SK-N-SH treated with all-trans-retinoic acid at 6 μM for 48 hours (cell line): Measurements from ENCODE around the gene ADAMTS2.

Source experiments
- ATAC-seq: fragments of 200-7000 bp; cut with Tn5 transposase; 3 replicates; pipeline ENCODE4 v1.9.1; 2020; ENCODE audit warnings: mild to moderate bottlenecking, moderate library complexity
- ARNTL ChIP-seq: fragments of 450-650 bp; formaldehyde crosslinking; IDR thresholded peaks from 2 replicates; pipeline ENCODE4 v1.5.0; 2020; ENCODE audit warnings: low read depth, mild to moderate bottlenecking, moderate library complexity, borderline replicate concordance
- BACH2 ChIP-seq: fragments of 250-450 bp; sonication (Bioruptor Pico); IDR thresholded peaks from 2 replicates; pipeline ENCODE4 v1.9.0; 2021; ENCODE audit warnings: mild to moderate bottlenecking, borderline replicate concordance
- CSDC2 ChIP-seq: fragments of 250-450 bp; sonication (Bioruptor Pico); IDR thresholded peaks from 2 replicates; pipeline ENCODE4 v1.5.0; 2020; ENCODE audit warnings: mild to moderate bottlenecking, moderate library complexity
- ESRRG ChIP-seq: fragments of 250-450 bp; sonication (Bioruptor Pico); IDR thresholded peaks from 2 replicates; pipeline ENCODE4 v1.6.1; 2021; ENCODE audit warnings: mild to moderate bottlenecking
- GLIS3 ChIP-seq: fragments of 250-450 bp; sonication (Bioruptor Pico); IDR thresholded peaks from 2 replicates; pipeline ENCODE4 v1.5.0; 2020; ENCODE audit warnings: mild to moderate bottlenecking, moderate library complexity
- ISL1 ChIP-seq: fragments of 250-450 bp; sonication (Bioruptor Pico); IDR thresholded peaks from 2 replicates; pipeline ENCODE4 v2.1.2; 2022; ENCODE audit warnings: mild to moderate bottlenecking, moderate library complexity
- OSR1 ChIP-seq: fragments of 250-450 bp; sonication (Bioruptor Pico); IDR thresholded peaks from 2 replicates; pipeline ENCODE4 v1.8.0; 2022; ENCODE audit warnings: moderate library complexity, mild to moderate bottlenecking, inconsistent platforms
- PPARA ChIP-seq: fragments of 250-450 bp; sonication (Bioruptor Pico); IDR thresholded peaks from 2 replicates; pipeline ENCODE4 v1.5.0; 2020; ENCODE audit warnings: mild to moderate bottlenecking, borderline replicate concordance
- RARB ChIP-seq: fragments of 250-450 bp; sonication (Bioruptor Pico); IDR thresholded peaks from 2 replicates; pipeline ENCODE4 v1.8.0; 2021; ENCODE audit warnings: mild to moderate bottlenecking, moderate library complexity
- SNAI2 ChIP-seq: fragments of 250-450 bp; sonication (Bioruptor Pico); IDR thresholded peaks from 2 replicates; pipeline ENCODE4 v1.5.0; 2020; ENCODE audit warnings: mild to moderate bottlenecking, moderate library complexity
- TCF4 ChIP-seq: fragments of 250-450 bp; sonication (Bioruptor Pico); IDR thresholded peaks from 2 replicates; pipeline ENCODE4 v1.8.0; 2021; ENCODE audit warnings: mild to moderate bottlenecking, moderate library complexity, borderline replicate concordance
- TOX ChIP-seq: fragments of 250-450 bp; sonication (Bioruptor Pico); IDR thresholded peaks from 2 replicates; pipeline ENCODE4 v1.8.0; 2021; ENCODE audit warnings: mild to moderate bottlenecking, moderate library complexity, borderline replicate concordance
- ZC3H10 ChIP-seq: fragments of 250-450 bp; sonication (Bioruptor Pico); IDR thresholded peaks from 2 replicates; pipeline ENCODE4 v1.5.1; 2021; ENCODE audit warnings: mild to moderate bottlenecking, moderate library complexity
- ZFP3 ChIP-seq: fragments of 250-450 bp; sonication (Bioruptor Pico); IDR thresholded peaks from 2 replicates; pipeline ENCODE4 v1.5.0; 2020; ENCODE audit warnings: mild to moderate bottlenecking, moderate library complexity
- ZFP30 ChIP-seq: fragments of 450-650 bp; formaldehyde crosslinking; IDR thresholded peaks from 2 replicates; pipeline ENCODE4 v1.5.0; 2022; ENCODE audit warnings: mild to moderate bottlenecking, moderate library complexity
- ZNF565 ChIP-seq: fragments of 450-650 bp; formaldehyde crosslinking; conservative IDR thresholded peaks from 2 replicates; pipeline ENCODE4 v1.5.0; 2020; ENCODE audit warnings: low read depth, mild to moderate bottlenecking, moderate library complexity
- ZNF70 ChIP-seq: fragments of 450-650 bp; formaldehyde crosslinking; IDR thresholded peaks from 2 replicates; pipeline ENCODE4 v1.5.0; 2020; ENCODE audit warnings: mild to moderate bottlenecking, moderate library complexity
- ZNF8 ChIP-seq: fragments of 450-650 bp; formaldehyde crosslinking; IDR thresholded peaks from 2 replicates; pipeline ENCODE4 v1.5.0; 2020; ENCODE audit warnings: mild to moderate bottlenecking, moderate library complexity
- TF ChIP-seq, protein P1 (sequence below): fragments of 250-450 bp; sonication (Bioruptor Pico); IDR thresholded peaks from 2 replicates; pipeline ENCODE4 v1.5.1; 2020; ENCODE audit warnings: low read depth, mild to moderate bottlenecking, moderate library complexity
- TF ChIP-seq, protein P2 (sequence below): fragments of 250-450 bp; sonication (Bioruptor Pico); IDR thresholded peaks from 2 replicates; pipeline ENCODE4 v1.5.0; 2020; ENCODE audit warnings: mild to moderate bottlenecking, moderate library complexity
- TF ChIP-seq, protein P3 (sequence below): fragments of 250-450 bp; sonication (Bioruptor Pico); IDR thresholded peaks from 2 replicates; pipeline ENCODE4 v1.8.0; 2021; ENCODE audit warnings: low read depth, mild to moderate bottlenecking, moderate library complexity, borderline replicate concordance
- TF ChIP-seq, protein P4 (sequence below): fragments of 250-450 bp; sonication (Bioruptor Pico); IDR thresholded peaks from 2 replicates; pipeline ENCODE4 v1.5.1; 2021; ENCODE audit warnings: mild to moderate bottlenecking, moderate library complexity

ADAMTS2 gene

DNA sequence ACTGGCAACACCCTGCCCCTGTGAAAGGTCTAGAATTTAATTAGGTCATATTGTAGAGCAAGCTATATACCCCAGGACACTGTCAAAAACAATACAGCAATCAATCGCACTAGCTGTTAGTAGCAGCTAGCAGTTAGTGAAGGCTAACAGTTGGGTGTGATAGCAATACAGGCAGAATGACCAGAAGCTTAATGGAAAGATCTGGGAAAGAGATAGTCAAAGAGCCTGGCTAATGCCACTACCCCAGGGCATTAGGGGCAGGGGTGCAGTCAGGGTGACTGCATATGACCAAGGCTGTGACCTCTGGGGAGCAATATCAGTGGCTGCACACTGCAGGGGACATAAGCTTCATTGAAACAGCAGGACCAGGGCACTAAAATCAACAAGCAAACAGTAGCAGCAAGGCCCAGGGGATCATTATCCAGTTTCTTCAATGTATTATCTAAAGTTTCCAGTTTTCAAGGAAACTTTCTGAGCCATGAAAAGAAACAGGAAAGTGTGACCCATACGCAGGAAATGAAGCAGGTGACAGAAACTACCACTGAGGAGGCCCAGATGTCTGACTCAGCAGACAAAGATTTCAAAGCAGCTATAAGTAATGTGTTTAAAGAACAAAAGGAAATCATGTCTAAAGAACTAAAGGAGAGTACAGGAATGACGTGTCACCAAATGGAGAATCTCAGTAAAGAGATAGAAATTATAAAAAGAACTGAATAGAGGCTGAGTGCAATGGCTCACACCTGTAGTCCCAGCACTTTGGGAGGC lies 202.6 kb downstream of the ADAMTS2 start:
- TF ChIP-seq, protein P1, sequence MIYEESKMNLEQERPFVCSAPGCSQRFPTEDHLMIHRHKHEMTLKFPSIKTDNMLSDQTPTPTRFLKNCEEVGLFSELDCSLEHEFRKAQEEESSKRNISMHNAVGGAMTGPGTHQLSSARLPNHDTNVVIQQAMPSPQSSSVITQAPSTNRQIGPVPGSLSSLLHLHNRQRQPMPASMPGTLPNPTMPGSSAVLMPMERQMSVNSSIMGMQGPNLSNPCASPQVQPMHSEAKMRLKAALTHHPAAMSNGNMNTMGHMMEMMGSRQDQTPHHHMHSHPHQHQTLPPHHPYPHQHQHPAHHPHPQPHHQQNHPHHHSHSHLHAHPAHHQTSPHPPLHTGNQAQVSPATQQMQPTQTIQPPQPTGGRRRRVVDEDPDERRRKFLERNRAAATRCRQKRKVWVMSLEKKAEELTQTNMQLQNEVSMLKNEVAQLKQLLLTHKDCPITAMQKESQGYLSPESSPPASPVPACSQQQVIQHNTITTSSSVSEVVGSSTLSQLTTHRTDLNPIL: no peak
- TF ChIP-seq ZNF565 (CRISPR knock-in tag) (no peak), ZFP30 (CRISPR knock-in tag) (no peak), ARNTL (CRISPR knock-in tag) (no peak), BACH2 (CRISPR knock-in tag) (no peak)
- ATAC-seq: no peak

DNA sequence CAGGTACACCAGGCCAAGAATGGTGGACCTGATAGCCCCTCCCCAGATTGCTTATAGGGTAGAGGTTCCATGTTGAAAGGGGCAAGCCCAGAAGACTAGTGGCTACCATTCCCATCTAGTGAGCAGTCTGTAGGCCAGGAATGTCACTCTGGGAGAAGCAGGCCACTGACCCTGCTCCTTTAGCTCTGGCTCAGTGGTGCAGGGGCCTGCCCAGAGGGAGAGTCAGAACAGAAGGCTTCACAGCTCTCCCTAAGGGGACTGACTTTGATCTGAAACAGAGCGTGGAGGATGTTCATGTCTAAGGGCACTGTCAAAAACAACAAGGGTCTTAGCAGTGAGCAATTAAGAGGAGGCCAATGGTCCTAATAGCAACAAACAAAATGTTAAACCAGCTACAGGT lies 203.4 kb downstream of the ADAMTS2 start:
- no peak for ATAC-seq
- TF ChIP-seq ZNF565 (CRISPR knock-in tag) (no peak), CSDC2 (no peak), ISL1 (CRISPR knock-in tag) (no peak), GLIS3 (no peak), TCF4 (no peak), ZFP3 (no peak), SNAI2 (no peak), ZNF8 (CRISPR knock-in tag) (no peak), ESRRG (no peak), TOX (CRISPR knock-in tag) (no peak), ZNF70 (no peak), BACH2 (CRISPR knock-in tag) (no peak), ZC3H10 (CRISPR knock-in tag) (no peak)
- TF ChIP-seq, protein P2, sequence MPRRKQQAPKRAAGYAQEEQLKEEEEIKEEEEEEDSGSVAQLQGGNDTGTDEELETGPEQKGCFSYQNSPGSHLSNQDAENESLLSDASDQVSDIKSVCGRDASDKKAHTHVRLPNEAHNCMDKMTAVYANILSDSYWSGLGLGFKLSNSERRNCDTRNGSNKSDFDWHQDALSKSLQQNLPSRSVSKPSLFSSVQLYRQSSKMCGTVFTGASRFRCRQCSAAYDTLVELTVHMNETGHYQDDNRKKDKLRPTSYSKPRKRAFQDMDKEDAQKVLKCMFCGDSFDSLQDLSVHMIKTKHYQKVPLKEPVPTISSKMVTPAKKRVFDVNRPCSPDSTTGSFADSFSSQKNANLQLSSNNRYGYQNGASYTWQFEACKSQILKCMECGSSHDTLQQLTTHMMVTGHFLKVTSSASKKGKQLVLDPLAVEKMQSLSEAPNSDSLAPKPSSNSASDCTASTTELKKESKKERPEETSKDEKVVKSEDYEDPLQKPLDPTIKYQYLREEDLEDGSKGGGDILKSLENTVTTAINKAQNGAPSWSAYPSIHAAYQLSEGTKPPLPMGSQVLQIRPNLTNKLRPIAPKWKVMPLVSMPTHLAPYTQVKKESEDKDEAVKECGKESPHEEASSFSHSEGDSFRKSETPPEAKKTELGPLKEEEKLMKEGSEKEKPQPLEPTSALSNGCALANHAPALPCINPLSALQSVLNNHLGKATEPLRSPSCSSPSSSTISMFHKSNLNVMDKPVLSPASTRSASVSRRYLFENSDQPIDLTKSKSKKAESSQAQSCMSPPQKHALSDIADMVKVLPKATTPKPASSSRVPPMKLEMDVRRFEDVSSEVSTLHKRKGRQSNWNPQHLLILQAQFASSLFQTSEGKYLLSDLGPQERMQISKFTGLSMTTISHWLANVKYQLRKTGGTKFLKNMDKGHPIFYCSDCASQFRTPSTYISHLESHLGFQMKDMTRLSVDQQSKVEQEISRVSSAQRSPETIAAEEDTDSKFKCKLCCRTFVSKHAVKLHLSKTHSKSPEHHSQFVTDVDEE (CRISPR knock-in tag): no peak
- TF ChIP-seq, protein P3, sequence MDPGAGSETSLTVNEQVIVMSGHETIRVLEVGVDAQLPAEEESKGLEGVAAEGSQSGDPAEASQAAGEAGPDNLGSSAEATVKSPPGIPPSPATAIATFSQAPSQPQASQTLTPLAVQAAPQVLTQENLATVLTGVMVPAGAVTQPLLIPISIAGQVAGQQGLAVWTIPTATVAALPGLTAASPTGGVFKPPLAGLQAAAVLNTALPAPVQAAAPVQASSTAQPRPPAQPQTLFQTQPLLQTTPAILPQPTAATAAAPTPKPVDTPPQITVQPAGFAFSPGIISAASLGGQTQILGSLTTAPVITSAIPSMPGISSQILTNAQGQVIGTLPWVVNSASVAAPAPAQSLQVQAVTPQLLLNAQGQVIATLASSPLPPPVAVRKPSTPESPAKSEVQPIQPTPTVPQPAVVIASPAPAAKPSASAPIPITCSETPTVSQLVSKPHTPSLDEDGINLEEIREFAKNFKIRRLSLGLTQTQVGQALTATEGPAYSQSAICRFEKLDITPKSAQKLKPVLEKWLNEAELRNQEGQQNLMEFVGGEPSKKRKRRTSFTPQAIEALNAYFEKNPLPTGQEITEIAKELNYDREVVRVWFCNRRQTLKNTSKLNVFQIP (CRISPR knock-in tag): no peak
- TF ChIP-seq, protein P1: no peak

DNA sequence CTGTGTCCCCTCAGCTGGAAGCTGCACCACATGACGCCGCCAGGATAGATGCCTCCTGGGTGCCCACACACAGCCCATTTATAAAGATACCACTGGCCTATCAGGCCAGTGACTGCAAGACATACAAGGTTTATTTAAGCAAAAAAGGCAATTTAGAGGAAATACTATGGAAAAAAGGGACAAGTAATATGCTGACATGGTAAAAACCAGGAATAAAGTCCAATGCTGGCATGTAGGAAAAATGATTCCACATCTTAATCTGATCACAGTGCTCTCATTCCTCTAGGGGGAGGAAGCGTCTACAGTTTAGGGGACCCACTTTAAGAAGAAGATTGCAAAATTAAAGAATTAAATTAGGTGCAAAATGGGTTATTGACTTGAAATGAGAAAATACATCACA lies 205.0 kb downstream of the ADAMTS2 start:
- TF ChIP-seq, protein P2 (CRISPR knock-in tag): no peak
- TF ChIP-seq TOX (CRISPR knock-in tag): no peak
- no peak for TF ChIP-seq ZNF70
- no peak for TF ChIP-seq OSR1 (CRISPR knock-in tag)
- TF ChIP-seq RARB (CRISPR knock-in tag): no peak
- TF ChIP-seq PPARA (CRISPR knock-in tag): no peak
- TF ChIP-seq ZC3H10 (CRISPR knock-in tag): no peak
- no peak for TF ChIP-seq ZNF565 (CRISPR knock-in tag)
- no peak for TF ChIP-seq CSDC2
- TF ChIP-seq ZNF8 (CRISPR knock-in tag): no peak
- TF ChIP-seq, protein P4, sequence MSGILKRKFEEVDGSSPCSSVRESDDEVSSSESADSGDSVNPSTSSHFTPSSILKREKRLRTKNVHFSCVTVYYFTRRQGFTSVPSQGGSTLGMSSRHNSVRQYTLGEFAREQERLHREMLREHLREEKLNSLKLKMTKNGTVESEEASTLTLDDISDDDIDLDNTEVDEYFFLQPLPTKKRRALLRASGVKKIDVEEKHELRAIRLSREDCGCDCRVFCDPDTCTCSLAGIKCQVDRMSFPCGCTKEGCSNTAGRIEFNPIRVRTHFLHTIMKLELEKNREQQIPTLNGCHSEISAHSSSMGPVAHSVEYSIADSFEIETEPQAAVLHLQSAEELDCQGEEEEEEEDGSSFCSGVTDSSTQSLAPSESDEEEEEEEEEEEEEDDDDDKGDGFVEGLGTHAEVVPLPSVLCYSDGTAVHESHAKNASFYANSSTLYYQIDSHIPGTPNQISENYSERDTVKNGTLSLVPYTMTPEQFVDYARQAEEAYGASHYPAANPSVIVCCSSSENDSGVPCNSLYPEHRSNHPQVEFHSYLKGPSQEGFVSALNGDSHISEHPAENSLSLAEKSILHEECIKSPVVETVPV (CRISPR knock-in tag): no peak
- no peak for TF ChIP-seq ZFP3
- TF ChIP-seq BACH2 (CRISPR knock-in tag): no peak
- no peak for TF ChIP-seq TCF4
- TF ChIP-seq ARNTL (CRISPR knock-in tag): no peak
- TF ChIP-seq ZFP30 (CRISPR knock-in tag): no peak
- no peak for TF ChIP-seq SNAI2
- TF ChIP-seq, protein P3 (CRISPR knock-in tag): no peak
- TF ChIP-seq GLIS3: no peak
- no peak for TF ChIP-seq ESRRG
- ATAC-seq: no peak
